Measurements from ENCODE around the gene TMEM128. TPM values are rescaled to one million over a fixed set of nuclear protein-coding genes. Genes with fewer than 3 reads are reported as not detected.
A peak's percentile ranks its signal among the peaks of the same experiment; 100 is the strongest.
"Not testable (repeated sequence)": the region's sequence is repeated elsewhere in the genome, so short reads cannot be mapped to it uniquely, and the experiment has no call there.

Gene TMEM128
- total and polyA plus RNA-seq, 4 donors = 35.4 to 50.2 (median 44.6) TPM

- H3K9me3 ChIP-seq (ENCODE audit: control insufficient read depth, insufficient read depth, low read length) = no peaks in the 10 kb centered on the region
- peaks cover 2% of the 10 kb centered on the region for H3K4me1 ChIP-seq (ENCODE audit: control insufficient read depth, insufficient read depth, low read length)
- DNase-seq (ENCODE audit: low read depth in 4 of 6, low spot score in 6 of 6) = no peak
- H3K27ac ChIP-seq (ENCODE audit: low read depth, low read length) = no peak overlapping the region
- H3K27me3 ChIP-seq (ENCODE audit: control insufficient read depth, insufficient read depth, low read length) = no peaks in the 10 kb centered on the region
- 13% methylated on average over 6 of the region's 9 CpGs for WGBS (ENCODE audit: insufficient coverage)
- no peaks in the 10 kb centered on the region for H3K36me3 ChIP-seq (ENCODE audit: control insufficient read depth, insufficient read depth, low read length)
- H3K4me3 ChIP-seq (ENCODE audit: low read depth, low read length) = no peak overlapping the region
These were observed 11.6 kb upstream of the TMEM128 start for GRCh38 chr4:4259484-4260100.

- H3K4me3 ChIP-seq (ENCODE audit: low read depth, low read length); H3K27ac ChIP-seq (ENCODE audit: low read depth, low read length); DNase-seq (ENCODE audit: low read depth in 4 of 6, low spot score in 6 of 6); H3K9me3 ChIP-seq (ENCODE audit: control insufficient read depth, insufficient read depth, low read length); H3K27me3 ChIP-seq (ENCODE audit: control insufficient read depth, insufficient read depth, low read length); H3K36me3 ChIP-seq (ENCODE audit: control insufficient read depth, insufficient read depth, low read length): not testable (repeated sequence)
- WGBS (ENCODE audit: insufficient coverage) = 80% methylated on average over 3 of the region's 3 CpGs
- H3K4me1 ChIP-seq (ENCODE audit: control insufficient read depth, insufficient read depth, low read length) = peaks cover 10% of the 10 kb centered on the region
These were observed 9.7 kb upstream of the TMEM128 start for GRCh38 chr4:4257705-4258104.

GRCh38 chr4:4256799-4257198, 8.8 kb upstream of the TMEM128 start:
- no peak overlapping the region for H3K4me3 ChIP-seq (ENCODE audit: low read depth, low read length)
- WGBS (ENCODE audit: insufficient coverage) = 86% methylated on average over 10 of the region's 10 CpGs
- H3K9me3 ChIP-seq (ENCODE audit: control insufficient read depth, insufficient read depth, low read length) = no peaks in the 10 kb centered on the region
- peak in 1 of 6 donors; percentile 49 for DNase-seq (ENCODE audit: low read depth in 4 of 6, low spot score in 6 of 6)
- no peak overlapping the region for H3K27ac ChIP-seq (ENCODE audit: low read depth, low read length)
- H3K4me1 ChIP-seq (ENCODE audit: control insufficient read depth, insufficient read depth, low read length) = peaks cover 10% of the 10 kb centered on the region
- H3K36me3 ChIP-seq (ENCODE audit: control insufficient read depth, insufficient read depth, low read length) = no peaks in the 10 kb centered on the region
- H3K27me3 ChIP-seq (ENCODE audit: control insufficient read depth, insufficient read depth, low read length) = no peaks in the 10 kb centered on the region

- no peaks in the 10 kb centered on the region for H3K36me3 ChIP-seq (ENCODE audit: control insufficient read depth, insufficient read depth, low read length)
- WGBS (ENCODE audit: insufficient coverage) = 39% methylated on average over 5 of the region's 6 CpGs
These were observed 6.6 kb upstream of the TMEM128 start for GRCh38 chr4:4254666-4255065.

GRCh38 chr4:4254199-4254598, 6.2 kb upstream of the TMEM128 start:
- peaks cover 19% of the 10 kb centered on the region for H3K4me1 ChIP-seq (ENCODE audit: control insufficient read depth, insufficient read depth, low read length)
- H3K4me3 ChIP-seq (ENCODE audit: low read depth, low read length) = no peak overlapping the region
- peak in 3 of 6 donors; percentile 15 to 75 (median 15) for DNase-seq (ENCODE audit: low read depth in 4 of 6, low spot score in 6 of 6)
- no peaks in the 10 kb centered on the region for H3K36me3 ChIP-seq (ENCODE audit: control insufficient read depth, insufficient read depth, low read length)
- H3K27me3 ChIP-seq (ENCODE audit: control insufficient read depth, insufficient read depth, low read length) = no peaks in the 10 kb centered on the region
- no peak overlapping the region for H3K27ac ChIP-seq (ENCODE audit: low read depth, low read length)
- WGBS (ENCODE audit: insufficient coverage) = 62% methylated on average over 9 of the region's 11 CpGs
- no peaks in the 10 kb centered on the region for H3K9me3 ChIP-seq (ENCODE audit: control insufficient read depth, insufficient read depth, low read length)

More at GRCh38 chr4:4254666-4255065, 6.6 kb upstream of the TMEM128 start:
- Histone ChIP-seq H3K27me3 (ENCODE audit: control insufficient read depth, insufficient read depth, low read length) (no peaks in the 10 kb centered on the region), H3K4me1 (ENCODE audit: control insufficient read depth, insufficient read depth, low read length) (peaks cover 14% of the 10 kb centered on the region), H3K9me3 (ENCODE audit: control insufficient read depth, insufficient read depth, low read length) (no peaks in the 10 kb centered on the region), H3K27ac (ENCODE audit: low read depth, low read length) (no peak overlapping the region), H3K4me3 (ENCODE audit: low read depth, low read length) (no peak overlapping the region)
- peak in 2 of 6 donors; percentile 3 to 41 for DNase-seq (ENCODE audit: low read depth in 4 of 6, low spot score in 6 of 6)

- peaks cover 5% of the 10 kb centered on the region for H3K36me3 ChIP-seq (ENCODE audit: control insufficient read depth, insufficient read depth, low read length)
- peaks cover 28% of the 10 kb centered on the region for H3K4me1 ChIP-seq (ENCODE audit: control insufficient read depth, insufficient read depth, low read length)
- H3K27me3 ChIP-seq (ENCODE audit: control insufficient read depth, insufficient read depth, low read length) = no peaks in the 10 kb centered on the region
- no peak overlapping the region for H3K27ac ChIP-seq (ENCODE audit: low read depth, low read length)
- WGBS (ENCODE audit: insufficient coverage) = 75% methylated on average over 4 of the region's 8 CpGs
- H3K4me3 ChIP-seq (ENCODE audit: low read depth, low read length) = no peak overlapping the region
- no peak for DNase-seq (ENCODE audit: low read depth in 4 of 6, low spot score in 6 of 6)
- no peaks in the 10 kb centered on the region for H3K9me3 ChIP-seq (ENCODE audit: control insufficient read depth, insufficient read depth, low read length)
These were observed 1.8 kb upstream of the TMEM128 start for GRCh38 chr4:4249866-4250265.

- DNase-seq (ENCODE audit: low read depth in 4 of 6, low spot score in 6 of 6); H3K4me3 ChIP-seq (ENCODE audit: low read depth, low read length): not testable (repeated sequence)
- 94% methylated on average over 15 of the region's 15 CpGs for WGBS (ENCODE audit: insufficient coverage)
These were observed 1.3 kb upstream of the TMEM128 start for GRCh38 chr4:4249342-4249741.

GRCh38 chr4:4248885-4249203, 821 bp upstream of the TMEM128 start:
- DNase-seq (ENCODE audit: low read depth in 4 of 6, low spot score in 6 of 6) = peak in 1 of 6 donors; percentile 9
- H3K27me3 ChIP-seq (ENCODE audit: control insufficient read depth, insufficient read depth, low read length) = no peaks in the 10 kb centered on the region
- no peaks in the 10 kb centered on the region for H3K9me3 ChIP-seq (ENCODE audit: control insufficient read depth, insufficient read depth, low read length)
- H3K4me1 ChIP-seq (ENCODE audit: control insufficient read depth, insufficient read depth, low read length) = peaks cover 19% of the 10 kb centered on the region
- peaks cover 14% of the 10 kb centered on the region for H3K36me3 ChIP-seq (ENCODE audit: control insufficient read depth, insufficient read depth, low read length)
- 42% methylated on average over 6 of the region's 10 CpGs for WGBS (ENCODE audit: insufficient coverage)
- H3K27ac ChIP-seq (ENCODE audit: low read depth, low read length) = peak overlapping the region; percentile 87
- peak overlapping the region; percentile 67 for H3K4me3 ChIP-seq (ENCODE audit: low read depth, low read length)

More at GRCh38 chr4:4249342-4249741, 1.3 kb upstream of the TMEM128 start:
- H3K36me3 ChIP-seq (ENCODE audit: control insufficient read depth, insufficient read depth, low read length); H3K27me3 ChIP-seq (ENCODE audit: control insufficient read depth, insufficient read depth, low read length); H3K9me3 ChIP-seq (ENCODE audit: control insufficient read depth, insufficient read depth, low read length); H3K27ac ChIP-seq (ENCODE audit: low read depth, low read length): not testable (repeated sequence)
- peaks cover 24% of the 10 kb centered on the region for H3K4me1 ChIP-seq (ENCODE audit: control insufficient read depth, insufficient read depth, low read length)

GRCh38 chr4:4247696-4248028, 361 bp downstream of the TMEM128 start:
- WGBS (ENCODE audit: insufficient coverage) = 0% methylated on average over 7 of the region's 12 CpGs
- Histone ChIP-seq H3K27ac (ENCODE audit: low read depth, low read length) (peak overlapping the region; percentile 87), H3K36me3 (ENCODE audit: control insufficient read depth, insufficient read depth, low read length) (peaks cover 26% of the 10 kb centered on the region), H3K4me3 (ENCODE audit: low read depth, low read length) (peak overlapping the region; percentile 67), H3K9me3 (ENCODE audit: control insufficient read depth, insufficient read depth, low read length) (no peaks in the 10 kb centered on the region), H3K4me1 (ENCODE audit: control insufficient read depth, insufficient read depth, low read length) (peaks cover 18% of the 10 kb centered on the region), H3K27me3 (ENCODE audit: control insufficient read depth, insufficient read depth, low read length) (no peaks in the 10 kb centered on the region)
- no peak for DNase-seq (ENCODE audit: low read depth in 4 of 6, low spot score in 6 of 6)

- DNase-seq (ENCODE audit: low read depth in 4 of 6, low spot score in 6 of 6) = no peak
- Histone ChIP-seq H3K4me1 (ENCODE audit: control insufficient read depth, insufficient read depth, low read length) (peaks cover 14% of the 10 kb centered on the region), H3K9me3 (ENCODE audit: control insufficient read depth, insufficient read depth, low read length) (no peaks in the 10 kb centered on the region), H3K27ac (ENCODE audit: low read depth, low read length) (no peak overlapping the region), H3K27me3 (ENCODE audit: control insufficient read depth, insufficient read depth, low read length) (no peaks in the 10 kb centered on the region), H3K4me3 (ENCODE audit: low read depth, low read length) (no peak overlapping the region), H3K36me3 (ENCODE audit: control insufficient read depth, insufficient read depth, low read length) (peaks cover 36% of the 10 kb centered on the region)
- WGBS (ENCODE audit: insufficient coverage) = 100% methylated on average over 1 of the region's 1 CpG
These were observed 2.9 kb downstream of the TMEM128 start for GRCh38 chr4:4245172-4245571.
